Stimulated activated naive CD8-positive, alpha-beta T cell treated with anti-CD3 and anti-CD28 coated beads, Interleukin-15, Interleukin-2, amounts not matched to agents 100 U/mL and 50 U/mL, for 24 hours (primary cell): Measurements from ENCODE around the gene LHFPL5.

ENCODE experiments used
- ATAC-seq: fragments of 150-1000 bp; cut with Tn5 transposase; one replicate; pipeline ENCODE4 v1.10.0; 2021
- DNase-seq: peaks from one replicate; pipeline ENCODE4 v3.0.0; 2021

The LHFPL5 gene

DNA sequence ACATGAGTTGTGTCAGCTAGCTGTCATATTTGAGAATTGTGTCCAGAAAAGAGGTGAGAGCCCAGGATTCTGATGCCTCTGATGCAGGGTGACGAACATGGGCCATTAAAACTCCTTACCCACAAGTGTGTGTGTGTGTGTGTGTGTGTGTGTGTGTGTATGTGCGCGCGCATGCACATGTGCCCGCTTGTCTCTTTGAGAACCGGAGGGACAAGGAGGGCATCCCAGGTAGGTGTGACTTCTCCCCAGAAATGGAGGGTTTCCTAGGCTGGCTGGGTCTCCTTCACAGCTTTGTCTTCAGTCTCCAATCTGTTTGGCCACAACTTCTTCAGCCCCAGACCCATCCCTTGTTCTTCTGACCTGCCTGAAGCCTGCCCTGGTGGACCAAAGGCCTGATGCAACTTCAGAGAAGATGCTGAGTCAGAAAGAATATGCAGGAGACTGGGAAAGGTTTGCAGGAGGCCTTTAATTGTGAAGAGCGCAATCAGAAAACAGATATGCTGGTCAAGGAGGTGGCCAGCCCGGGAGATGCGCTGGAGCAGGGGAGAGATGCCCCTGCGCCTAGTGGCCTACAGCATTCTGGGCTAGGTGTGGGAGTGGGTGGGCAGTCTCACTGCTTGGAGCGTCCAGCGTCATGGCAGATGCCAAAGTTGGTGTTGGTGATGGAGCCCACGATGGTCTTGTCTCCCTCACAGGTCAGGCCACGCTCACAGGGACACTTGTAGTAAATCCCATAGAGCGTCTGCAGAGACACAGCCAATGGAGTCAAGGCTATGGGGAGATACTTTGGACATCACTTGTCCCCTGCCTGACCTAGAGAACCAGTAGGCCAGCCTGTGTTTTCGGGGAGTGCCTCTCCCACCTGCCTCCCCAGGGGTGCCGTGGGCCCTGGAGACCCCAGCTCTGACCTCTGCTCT lies 10.4 kb upstream of the LHFPL5 start:
- ATAC-seq = no peak
- no peak for DNase-seq

DNA sequence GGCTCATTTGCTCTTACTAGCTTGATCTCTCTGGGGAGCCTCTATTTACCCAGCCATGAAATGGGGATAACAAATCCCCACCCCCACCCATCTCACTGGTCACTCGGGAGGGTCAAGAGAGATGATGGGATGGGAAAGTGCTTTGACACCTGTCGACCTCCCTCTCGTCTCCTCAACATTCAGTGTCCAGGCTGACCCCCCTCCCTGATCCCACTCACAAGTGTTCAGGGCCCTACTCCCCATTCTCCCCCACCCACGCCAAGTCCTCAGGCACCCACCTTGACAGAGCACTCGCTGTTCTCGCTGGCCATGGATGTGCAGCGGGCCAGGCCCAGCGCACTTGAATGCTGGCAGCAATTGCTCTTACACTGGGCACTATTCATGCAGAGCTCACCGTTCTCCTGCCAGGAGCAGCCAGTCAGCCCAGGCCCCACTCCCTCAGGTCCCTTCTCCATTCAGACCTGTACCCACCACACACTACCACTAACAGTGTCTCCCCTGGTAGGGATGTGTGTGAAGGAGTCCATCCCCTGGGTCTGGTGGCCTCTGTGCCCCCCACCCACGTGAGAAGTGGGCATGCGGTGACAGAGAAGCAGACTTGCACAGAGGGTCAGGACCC lies 9.6 kb upstream of the LHFPL5 start:
- ATAC-seq (no peak), DNase-seq (no peak)

DNA sequence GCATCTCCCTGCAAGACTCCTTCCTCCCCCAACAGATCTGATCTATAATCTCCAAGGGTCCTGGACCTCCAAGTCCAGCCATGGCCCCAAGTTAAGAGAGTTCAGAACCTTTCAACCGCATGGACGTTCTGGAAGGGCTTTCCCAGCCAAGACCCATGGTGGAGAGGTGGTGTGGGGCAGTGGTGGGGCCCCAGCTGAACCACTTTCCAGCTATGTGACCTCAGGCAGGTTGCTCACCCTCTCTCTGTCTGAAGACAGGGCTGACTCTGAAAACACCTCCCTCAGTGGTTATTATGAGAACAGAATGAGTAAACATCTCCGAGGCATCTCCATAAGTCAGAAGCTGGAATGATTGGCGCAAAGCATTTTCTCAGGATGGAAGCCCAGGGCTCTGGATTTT lies 8.9 kb upstream of the LHFPL5 start:
- no peak for ATAC-seq
- no peak for DNase-seq

DNA sequence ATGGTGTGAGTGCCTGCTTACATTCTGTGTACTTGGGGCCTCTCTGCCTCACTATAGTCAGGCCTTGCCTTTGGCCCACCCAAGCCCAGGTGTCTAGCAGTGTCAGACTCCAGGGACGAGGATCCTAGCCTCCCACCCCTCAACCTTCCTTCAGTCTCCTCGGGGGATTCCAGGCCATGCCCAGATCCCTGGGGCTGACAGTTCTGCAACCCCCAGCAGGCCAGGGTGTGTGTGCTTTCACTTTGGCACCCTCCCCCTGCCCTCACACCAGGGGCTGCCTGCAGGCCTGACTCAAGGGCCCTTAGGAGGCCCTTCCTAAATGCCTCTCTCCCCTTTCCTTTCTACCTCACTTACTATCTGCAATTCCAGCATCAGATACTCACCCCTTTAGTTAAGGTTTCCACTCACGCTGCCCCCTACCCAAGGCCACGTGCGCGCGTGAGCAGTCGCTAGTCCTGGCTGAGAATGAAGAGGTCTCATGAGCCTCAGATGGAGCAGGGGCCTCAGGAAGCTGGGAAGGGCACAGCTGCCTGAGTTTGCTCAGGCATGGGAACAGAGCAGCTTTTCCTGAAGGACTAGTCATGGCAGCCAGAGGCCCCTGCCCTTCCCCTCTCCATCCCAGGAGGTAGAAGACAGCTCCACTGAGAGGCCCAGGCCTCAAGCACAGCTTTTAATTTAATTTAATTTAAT lies 7.2 kb upstream of the LHFPL5 start:
- no peak for ATAC-seq
- DNase-seq = no peak

DNA sequence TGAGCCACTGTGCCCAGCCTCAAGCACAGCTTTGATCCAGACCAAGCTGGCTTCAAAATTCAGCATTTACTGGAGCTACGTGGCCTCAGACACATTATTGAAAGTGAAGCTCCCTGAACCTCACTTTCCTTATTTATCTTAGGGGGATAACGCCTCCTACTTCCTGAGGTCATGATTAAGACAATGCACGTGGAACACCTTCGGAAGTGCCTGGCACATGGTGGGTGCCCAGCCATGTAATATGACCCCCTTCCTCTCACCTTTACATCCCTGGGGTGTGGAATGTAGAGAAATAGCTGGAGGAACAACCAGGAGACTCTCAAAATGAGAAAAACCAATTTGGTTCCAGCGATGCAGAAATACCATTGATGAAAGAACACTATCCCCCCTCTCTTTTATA lies 6.4 kb upstream of the LHFPL5 start:
- DNase-seq (no peak), ATAC-seq (no peak)

DNA sequence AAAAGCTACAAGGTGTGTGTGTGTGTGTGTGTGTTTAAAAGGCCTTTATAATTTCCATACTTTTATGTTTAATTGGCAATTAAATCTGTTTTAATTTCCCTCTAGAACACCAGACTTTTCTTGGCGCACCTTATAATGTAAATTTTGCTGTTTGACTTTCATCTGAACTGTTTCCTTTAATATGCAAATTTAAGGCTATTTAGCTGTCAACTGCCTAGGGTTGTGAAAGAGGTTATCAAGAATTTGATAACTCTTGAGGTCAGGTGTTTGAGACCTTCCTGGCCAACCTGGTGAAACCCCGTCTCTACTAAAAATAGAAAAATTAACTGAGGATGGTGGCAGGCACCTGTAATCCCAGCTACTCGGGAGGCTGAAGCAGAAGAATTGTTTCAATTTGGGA lies 4.0 kb upstream of the LHFPL5 start:
- DNase-seq (no peak), ATAC-seq (no peak)

DNA sequence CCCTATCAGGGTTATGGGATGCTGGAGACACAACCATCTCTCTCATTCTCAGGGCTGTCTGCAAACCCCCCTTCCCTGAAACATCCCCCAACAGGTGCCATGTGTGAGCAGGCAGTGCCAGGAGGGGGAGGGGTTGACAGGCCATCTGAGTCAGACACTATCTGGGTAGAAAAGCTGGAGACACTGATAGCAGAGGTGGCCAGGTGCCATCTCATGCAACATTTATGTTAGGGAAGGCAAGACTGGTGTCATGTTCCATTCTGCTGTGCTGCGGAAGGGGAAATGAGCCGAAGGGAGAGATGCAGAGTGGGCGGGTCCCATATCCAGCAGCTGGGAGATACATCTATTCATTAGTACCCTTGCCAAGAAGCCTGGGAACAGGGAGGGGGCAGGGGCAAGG lies 3.5 kb downstream of the LHFPL5 start:
- ATAC-seq (no peak), DNase-seq (no peak)

DNA sequence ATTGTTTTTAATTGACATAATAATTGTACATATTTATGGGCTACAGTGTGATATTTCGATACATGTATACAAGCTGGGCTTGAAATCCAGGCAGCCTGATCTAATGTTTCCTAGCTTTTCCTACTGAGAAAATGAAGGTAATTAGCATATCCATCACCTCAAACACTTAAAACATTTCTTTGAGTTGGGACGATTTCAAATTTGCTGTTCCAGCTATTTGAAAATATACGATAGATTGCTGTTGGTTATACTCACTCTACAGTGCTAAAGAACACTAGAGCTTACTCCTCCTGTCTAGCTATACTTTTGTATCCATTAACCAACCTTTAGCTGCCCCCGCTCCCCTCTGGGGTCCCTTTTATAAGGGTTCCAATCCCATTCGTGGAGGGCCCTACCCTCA lies 4.7 kb downstream of the LHFPL5 start:
- DNase-seq (no peak), ATAC-seq (no peak)

DNA sequence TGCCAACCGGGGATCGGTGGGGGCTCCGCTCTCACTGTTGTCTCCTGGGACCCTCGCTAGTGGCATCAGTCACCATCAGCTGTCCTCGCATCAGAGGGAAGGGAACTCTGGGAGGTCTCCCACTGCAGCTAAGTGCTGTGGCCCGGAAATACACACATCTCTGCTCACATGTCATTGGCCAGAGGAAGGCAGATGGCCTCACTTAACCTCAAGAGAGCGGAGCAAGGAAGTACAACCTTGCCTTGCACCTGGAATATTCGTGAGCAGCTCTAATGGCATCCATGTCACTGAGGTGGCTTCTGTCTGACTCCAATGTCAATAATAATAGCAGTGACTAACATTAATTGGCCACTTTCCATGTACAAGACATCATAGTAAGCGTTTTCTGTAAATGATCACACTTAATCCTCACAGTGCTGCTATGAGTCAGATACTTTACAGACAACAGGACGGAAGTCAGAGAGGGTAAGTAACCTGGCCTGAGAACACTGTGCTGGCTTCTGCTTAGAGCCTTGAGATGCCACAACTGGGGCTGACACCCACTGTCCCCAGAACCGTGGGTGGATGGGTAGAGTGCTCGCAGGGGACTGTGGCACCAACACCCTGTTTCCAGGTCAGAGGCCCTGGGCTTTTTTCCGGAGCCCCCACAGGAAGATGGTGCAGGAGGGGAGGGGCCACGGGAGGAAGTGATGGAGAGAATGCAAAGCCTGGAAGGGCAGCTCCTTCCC lies 6.0 kb downstream of the LHFPL5 start:
- DNase-seq = no peak
- no peak for ATAC-seq

DNA sequence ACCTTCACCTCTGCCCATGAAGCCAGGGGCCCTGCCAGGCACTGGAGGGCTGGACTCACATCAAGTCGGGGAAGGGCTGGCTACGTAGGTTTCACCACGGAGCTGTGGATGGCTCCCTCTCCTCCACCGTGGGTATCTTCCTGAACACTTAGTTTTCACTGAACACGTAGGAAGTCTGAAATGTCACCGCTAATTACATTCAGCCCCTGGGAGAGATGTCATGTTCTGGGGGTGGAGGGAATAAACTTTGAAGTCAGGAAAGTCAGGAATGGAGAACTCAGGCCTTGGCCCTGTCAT lies 6.5 kb downstream of the LHFPL5 start:
- ATAC-seq (no peak), DNase-seq (no peak)

DNA sequence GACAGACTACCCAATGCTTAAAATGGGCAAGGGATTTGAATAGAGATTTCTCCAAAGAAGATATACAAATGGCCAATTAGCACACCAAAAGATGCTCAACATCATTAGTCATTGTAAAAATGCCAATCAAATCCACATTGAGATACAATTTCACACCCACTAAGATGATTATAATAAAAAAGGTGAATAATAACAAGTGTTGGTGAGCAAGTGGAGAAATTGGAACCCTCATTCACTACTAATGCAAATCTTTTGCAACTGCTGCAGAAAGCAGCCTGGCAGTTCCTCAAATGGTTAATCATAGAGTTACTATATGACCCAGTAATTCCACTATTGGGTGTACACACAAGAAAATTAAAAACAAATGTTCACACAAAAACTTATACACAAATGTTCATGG lies 12.4 kb downstream of the LHFPL5 start:
- ATAC-seq (no peak), DNase-seq (no peak)

DNA sequence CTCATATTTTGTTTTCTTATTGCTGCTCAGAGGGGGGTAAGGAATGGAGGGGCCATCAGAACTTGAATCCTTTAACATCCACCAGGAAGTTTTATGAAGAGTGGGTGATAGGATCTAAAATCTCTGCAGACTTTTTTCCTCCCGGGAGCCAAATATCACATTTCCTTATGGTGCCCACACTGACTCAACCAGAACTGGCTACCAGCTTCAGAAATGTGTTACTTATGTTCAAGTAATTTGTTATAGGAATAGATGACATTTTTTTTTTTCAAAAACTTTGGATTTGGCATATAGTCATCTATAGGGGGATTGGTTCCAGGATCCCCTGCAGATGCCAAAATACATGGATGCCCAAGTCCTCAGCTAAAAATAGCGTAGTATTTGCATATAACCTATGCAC lies 18.4 kb downstream of the LHFPL5 start:
- ATAC-seq (no peak), DNase-seq (no peak)

DNA sequence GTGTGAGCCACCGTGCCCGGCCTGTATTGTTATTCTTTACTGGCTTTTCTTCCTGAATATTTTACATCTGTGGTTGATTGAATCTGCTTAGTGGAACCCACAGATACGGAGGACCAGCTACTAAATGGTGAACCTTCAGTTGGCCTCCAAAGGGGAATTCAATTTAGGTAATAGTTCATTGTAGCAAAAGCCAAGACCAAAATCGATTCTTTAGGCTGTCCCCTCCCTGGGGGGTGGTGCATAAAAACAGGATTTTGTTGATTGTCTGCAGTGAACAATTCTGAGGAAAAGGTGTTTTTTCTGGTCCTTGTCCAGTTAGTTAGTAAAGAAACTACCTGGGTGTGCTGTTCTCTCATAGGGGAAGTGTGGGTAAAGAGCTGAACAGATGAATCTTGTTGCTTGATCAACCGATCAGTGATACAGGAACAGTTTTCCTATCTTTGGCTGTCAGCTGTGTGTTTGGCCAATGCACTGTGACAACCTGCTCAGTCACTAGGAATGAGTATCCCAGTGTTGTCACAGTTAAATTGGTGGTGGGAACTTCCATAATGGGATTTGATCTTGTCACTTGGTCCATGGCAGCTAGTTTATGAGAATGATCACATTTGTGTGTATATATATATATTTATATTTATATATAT lies 19.5 kb downstream of the LHFPL5 start:
- no peak for DNase-seq

DNA sequence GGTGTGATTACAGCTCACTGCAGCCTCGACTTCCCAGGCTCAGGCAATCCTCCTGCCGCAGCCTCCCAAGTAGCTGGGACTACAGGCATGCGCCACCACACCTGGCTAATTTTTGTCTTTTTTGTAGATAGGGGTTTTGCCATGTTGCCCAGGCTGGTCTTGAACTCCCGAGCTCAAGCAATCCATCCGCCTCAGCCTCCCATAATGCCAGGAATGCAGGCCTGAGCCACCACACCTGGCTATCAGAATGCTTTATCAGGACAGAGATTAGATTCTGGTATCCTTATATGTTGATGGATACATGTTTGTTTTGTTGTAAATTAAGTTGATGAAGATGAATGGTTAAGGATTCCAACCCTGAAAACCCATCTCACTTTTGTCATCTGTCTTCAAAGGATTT lies 24.2 kb downstream of the LHFPL5 start:
- ATAC-seq = no peak
- DNase-seq = no peak

More for the DNA sequence above, 19.5 kb downstream of the LHFPL5 start:
- ATAC-seq = no peak

DNA sequence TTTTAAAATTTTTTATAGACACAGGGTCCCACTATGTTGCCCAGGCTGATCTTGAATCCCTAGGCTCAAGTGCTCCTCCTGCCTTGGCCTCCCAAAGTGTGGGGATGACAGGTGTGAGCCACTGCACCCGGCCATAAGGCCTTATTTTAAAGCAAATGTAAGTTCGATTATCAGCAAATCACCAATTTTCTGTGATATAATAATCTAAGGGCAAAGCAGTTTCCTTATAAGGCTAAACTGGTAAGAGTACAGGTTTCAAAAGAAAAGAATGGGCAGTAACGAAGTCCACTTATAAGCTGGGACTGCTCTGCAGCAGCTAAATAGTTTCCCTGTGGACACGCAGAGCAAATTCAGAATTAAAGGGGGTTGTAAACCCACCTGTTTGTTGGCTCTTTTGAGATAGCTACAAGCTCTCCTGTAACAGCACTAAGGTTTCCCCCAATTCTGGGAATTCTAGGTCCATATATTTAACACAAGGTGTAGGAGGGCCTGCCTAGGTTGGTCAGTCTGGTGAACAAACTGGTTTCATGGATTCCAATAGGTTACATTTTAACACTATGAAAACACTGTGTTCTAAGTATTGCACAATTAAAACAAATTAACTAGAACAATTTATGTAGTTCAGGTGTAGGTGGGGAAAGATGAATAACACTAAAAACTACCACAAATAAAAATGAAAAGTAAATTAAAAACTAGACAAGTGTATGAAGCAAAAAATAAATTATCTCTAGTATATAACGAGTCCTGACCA lies 26.3 kb downstream of the LHFPL5 start:
- ATAC-seq = no peak
- no peak for DNase-seq

DNA sequence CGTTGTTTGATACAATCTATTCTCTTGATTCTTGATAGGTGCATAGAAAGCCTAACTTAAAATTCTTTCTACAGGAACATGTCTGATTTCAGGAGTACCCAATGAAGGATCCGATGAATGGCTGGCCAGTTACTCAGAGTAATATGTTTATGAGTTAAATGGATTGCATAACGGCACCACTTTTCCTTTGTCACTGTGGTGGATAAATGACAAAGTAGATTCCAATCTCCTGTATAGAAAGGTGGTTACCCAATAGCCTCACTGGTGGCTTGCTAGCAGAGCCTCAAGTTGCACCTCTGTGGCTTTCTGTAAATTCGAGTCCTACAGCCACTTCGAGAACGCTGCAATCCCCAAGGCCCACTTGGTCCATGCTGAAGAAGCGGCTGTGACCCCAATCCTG lies 28.4 kb downstream of the LHFPL5 start:
- no peak for ATAC-seq
- no peak for DNase-seq

DNA sequence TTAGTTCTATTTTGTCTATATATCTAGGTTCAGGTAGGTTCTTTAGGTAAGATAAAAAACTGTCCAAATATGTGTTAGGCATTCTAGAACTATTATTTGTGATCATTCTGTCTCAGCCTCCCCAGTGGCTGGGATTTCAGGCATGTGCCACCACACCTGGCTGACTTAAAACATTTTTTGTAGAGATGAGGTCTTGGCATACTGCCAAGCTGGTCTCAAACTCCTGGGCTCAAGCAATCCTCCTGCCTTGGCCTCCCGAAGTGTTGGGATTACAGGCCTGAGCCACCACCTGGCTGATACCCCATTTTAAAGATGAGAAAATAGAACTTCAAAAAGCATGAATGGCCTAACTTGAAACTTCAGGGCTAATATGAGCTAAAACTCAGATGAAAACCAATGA lies 33.9 kb downstream of the LHFPL5 start:
- ATAC-seq = no peak
- no peak for DNase-seq

DNA sequence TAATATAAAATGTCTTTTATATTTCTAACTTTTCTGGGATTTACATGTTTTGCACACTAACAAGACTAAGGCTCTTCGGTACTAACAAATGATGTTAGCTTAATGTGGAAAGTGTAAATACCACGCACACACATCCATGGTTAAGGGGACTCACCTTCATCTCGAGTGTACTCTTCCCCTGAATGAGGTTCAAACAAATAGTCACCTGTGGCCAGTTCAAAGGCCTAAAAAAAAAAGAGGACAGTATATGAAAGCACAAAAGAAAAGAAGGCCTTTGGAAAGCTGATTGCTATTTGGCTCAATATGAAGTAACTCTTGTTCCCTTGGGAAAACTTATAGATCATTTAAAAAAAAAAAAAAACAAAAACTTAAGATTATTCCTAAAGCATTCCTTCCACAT lies 37.2 kb downstream of the LHFPL5 start:
- no peak for DNase-seq
- ATAC-seq = no peak

DNA sequence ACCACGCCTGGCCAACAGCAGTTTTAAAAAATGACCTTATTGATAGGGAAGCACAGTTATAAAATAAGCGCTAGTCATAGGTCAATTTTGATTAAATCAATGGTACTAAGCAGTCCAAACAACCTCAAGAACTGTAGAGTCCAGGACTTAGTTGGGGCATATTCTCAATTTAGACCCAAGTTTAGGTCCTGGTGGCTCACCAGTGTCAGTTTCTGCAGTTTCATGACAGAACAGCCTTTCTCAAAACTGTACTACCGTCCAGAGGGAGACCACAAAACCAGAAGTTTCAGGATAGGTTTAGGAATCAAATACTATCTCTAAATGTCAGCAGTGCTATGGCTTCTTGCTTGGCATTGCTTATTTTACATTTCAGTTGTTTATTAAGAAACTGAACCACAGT lies 39.1 kb downstream of the LHFPL5 start:
- no peak for DNase-seq
- no peak for ATAC-seq

DNA sequence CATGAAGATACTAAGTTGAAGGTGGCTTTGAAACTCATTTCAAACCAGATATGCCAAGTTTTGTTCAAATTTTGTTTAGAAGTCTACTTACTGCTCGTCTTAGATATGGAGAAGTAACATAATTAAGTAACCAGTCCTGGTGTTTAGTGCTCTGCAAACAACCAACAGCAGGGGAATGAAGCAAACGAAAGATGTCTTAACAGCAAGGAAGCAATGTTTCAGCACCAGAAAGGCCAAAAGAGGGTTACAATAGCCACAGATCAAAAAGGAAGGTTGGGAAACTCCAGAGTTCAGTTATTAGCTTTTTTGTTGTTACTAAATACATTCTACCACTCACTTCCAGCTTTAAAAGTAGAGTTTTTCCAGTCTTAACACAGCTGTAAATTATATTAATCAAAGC lies 45.1 kb downstream of the LHFPL5 start:
- no peak for ATAC-seq
- no peak for DNase-seq

DNA sequence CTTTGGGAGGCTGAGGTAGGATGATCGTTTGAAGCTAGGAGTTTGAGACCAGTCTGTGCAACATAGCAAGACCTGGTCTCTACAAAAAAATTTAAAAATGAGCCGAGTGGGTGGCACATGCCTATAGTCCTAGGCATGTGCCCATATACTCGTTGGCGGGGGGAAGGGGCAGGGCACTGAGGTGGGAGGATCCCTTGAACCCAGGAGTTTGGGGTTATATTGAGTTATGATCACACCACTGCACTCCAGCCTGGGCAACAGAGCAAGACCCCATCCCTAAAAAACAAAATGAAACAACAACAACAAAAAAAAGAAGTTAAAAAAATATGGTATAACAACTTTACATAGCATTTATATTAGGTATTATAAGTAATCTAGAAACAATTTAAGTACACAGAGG lies 47.8 kb downstream of the LHFPL5 start:
- ATAC-seq (no peak), DNase-seq (no peak)

DNA sequence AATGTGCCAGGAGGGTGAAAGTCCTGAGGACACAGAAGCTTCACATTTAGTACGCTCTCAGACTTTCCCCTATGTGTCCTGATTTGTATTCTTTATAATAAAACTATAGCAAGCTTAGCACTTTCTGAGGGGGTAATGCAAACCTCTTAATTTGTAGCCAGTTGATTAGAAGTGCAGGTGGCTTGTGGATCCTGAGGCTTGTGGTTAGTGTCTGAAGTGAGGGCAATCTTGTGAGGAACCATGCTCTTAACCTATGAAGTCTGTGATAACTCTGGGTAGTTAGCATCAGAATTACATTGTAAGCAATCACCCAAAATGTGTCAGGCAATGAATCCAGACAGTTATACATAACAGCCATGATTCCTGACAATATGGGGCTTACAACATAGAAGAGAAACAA lies 51.1 kb downstream of the LHFPL5 start:
- no peak for ATAC-seq
- no peak for DNase-seq
